Astrocyte of the cerebellum (primary cell): ENCODE data around the gene OLFML2A.
A peak's percentile ranks its signal among the peaks of the same experiment; 100 is the strongest.

ENCODE experiments used
- DNase-seq: peaks from one replicate; pipeline ENCODE4 v3.0.0-alpha.2; 2011; ENCODE audit warnings: low read depth
- H3K4me3 ChIP-seq: 2 replicates; pipeline ENCODE4 v1.5.1; 2011; ENCODE audit warnings: mild to moderate bottlenecking, low read depth, low read length, moderate library complexity
- CTCF ChIP-seq: IDR thresholded peaks from 2 replicates; pipeline ENCODE4 v1.5.1; 2012; ENCODE audit warnings: low read length, low read depth, moderate library complexity, mild to moderate bottlenecking; ENCODE audit errors: missing control alignments
- in situ Hi-C: cut with HindIII; loops from 2 replicates; pipeline ENCODE4 v1.10.0; 2017; ENCODE audit warnings: low sequenced_read_pairs

OLFML2A gene

GRCh38 chr9:124809211-124809610, 32.3 kb downstream of the OLFML2A start:
- no peak for DNase-seq
- in situ Hi-C loops, result no loop called here
- no peak for TF ChIP-seq CTCF
- no peak overlapping the region for H3K4me3 ChIP-seq

- H3K4me3 ChIP-seq, result no peak overlapping the region
- in situ Hi-C loops, result no loop called here
- no peak for TF ChIP-seq CTCF
- DNase-seq, result no peak
Observed at GRCh38 chr9:124809741-124810500, 33.0 kb downstream of the OLFML2A start.

- no peak overlapping the region for H3K4me3 ChIP-seq
- DNase-seq, result peak; percentile 90
- in situ Hi-C loops, result no loop called here
- TF ChIP-seq CTCF, result no peak
Observed at GRCh38 chr9:124810663-124811355, 33.9 kb downstream of the OLFML2A start.

GRCh38 chr9:124812441-124812876, 35.5 kb downstream of the OLFML2A start:
- in situ Hi-C loops, result no loop called here
- DNase-seq, result peak; percentile 99
- H3K4me3 ChIP-seq, result no peak overlapping the region
- no peak for TF ChIP-seq CTCF

GRCh38 chr9:124813041-124813440, 36.1 kb downstream of the OLFML2A start:
- H3K4me3 ChIP-seq, result no peak overlapping the region
- TF ChIP-seq CTCF, result no peak
- no peak for DNase-seq
- in situ Hi-C loops, result no loop called here

GRCh38 chr9:124813501-124814163, 36.7 kb downstream of the OLFML2A start:
- DNase-seq, result no peak
- no peak for TF ChIP-seq CTCF
- no peak overlapping the region for H3K4me3 ChIP-seq
- in situ Hi-C loops, result no loop called here
